Measurements from ENCODE around the gene ADIPOQ. TPM values are rescaled to one million over a fixed set of nuclear protein-coding genes. Genes with fewer than 3 reads are reported as not detected.
"Not testable (repeated sequence)": the region's sequence is repeated elsewhere in the genome, so short reads cannot be mapped to it uniquely, and the experiment has no call there.

ADIPOQ gene
- not detected for total RNA-seq

GRCh38 chr3:186842426-186843038 is at the start of gene ADIPOQ:
TSS of gene ADIPOQ (plus strand) at chr3:186842710. CDS start at chr3:186853059, 10,349 bp downstream.
- peaks cover 14% of the 10 kb centered on the region for H3K27me3 Mint-ChIP-seq
- no peak within 1 kb of the TSS for H3K4me3 Mint-ChIP-seq
- POLR2A ChIA-PET: no interaction called here
- no peaks in the 10 kb centered on the region for H3K36me3 Mint-ChIP-seq (ENCODE audit: low read depth)
- no peak within 1 kb of the TSS for H3K27ac Mint-ChIP-seq
- no peak for DNase-seq
- H3K9me3 Mint-ChIP-seq: no peaks in the 10 kb centered on the region
- H3K4me1 Mint-ChIP-seq: peaks cover 2% of the 10 kb centered on the region
- CTCF ChIA-PET: interaction anchor here (0.5 to 1.2 kb wide), 3 partner anchors 14 to 259 kb away, joined by 3 read pairs; no protein-coding TSS in a partner anchor

- POLR2A ChIA-PET: interaction anchor here (1.1 kb wide), 1 partner anchor 11 kb away, joined by 5 read pairs; no protein-coding TSS in a partner anchor
- no peaks in the 10 kb centered on the region for H3K9me3 Mint-ChIP-seq
- H3K36me3 Mint-ChIP-seq (ENCODE audit: low read depth): peaks cover 68% of the 10 kb centered on the region
- no peak overlapping the region for H3K4me3 Mint-ChIP-seq
- no peaks in the 10 kb centered on the region for H3K27me3 Mint-ChIP-seq
- CTCF ChIA-PET: interaction anchor here (0.6 to 1.7 kb wide), 3 partner anchors 15 to 382 kb away, joined by 3 to 5 read pairs (median 3); partner anchors contain the start of gene EIF4A2
- DNase-seq: no peak
- H3K4me1 Mint-ChIP-seq: peaks cover 49% of the 10 kb centered on the region
- H3K27ac Mint-ChIP-seq: peak overlapping the region; percentile 17
Measured at GRCh38 chr3:186798239-186798874, 44.2 kb upstream of the ADIPOQ start.

GRCh38 chr3:186800285-186800684 is 42.2 kb upstream of the ADIPOQ start:
- H3K4me3 Mint-ChIP-seq: no peak overlapping the region
- no peaks in the 10 kb centered on the region for H3K9me3 Mint-ChIP-seq
- CTCF ChIA-PET: interaction anchor here (0.9 to 1.9 kb wide), 2 partner anchors 16 to 186 kb away, joined by 3 to 7 read pairs; partner anchors contain the start of gene EIF4A2
- POLR2A ChIA-PET: interaction anchor here (0.7 to 1.0 kb wide), 3 partner anchors 10 to 105 kb away, joined by 4 to 11 read pairs (median 4); partner anchors contain the start of gene EIF4A2
- peaks cover 61% of the 10 kb centered on the region for H3K4me1 Mint-ChIP-seq
- peak overlapping the region; percentile 74 for H3K27ac Mint-ChIP-seq
- H3K27me3 Mint-ChIP-seq: no peaks in the 10 kb centered on the region
- peaks cover 59% of the 10 kb centered on the region for H3K36me3 Mint-ChIP-seq (ENCODE audit: low read depth)
- DNase-seq: no peak

- no peak for DNase-seq
- no peak overlapping the region for H3K4me3 Mint-ChIP-seq
- ChIA-PET CTCF (interaction anchor here (0.9 to 1.4 kb wide), 3 partner anchors 15 to 188 kb away, joined by 3 to 8 read pairs (median 3); no protein-coding TSS in a partner anchor), POLR2A (interaction anchor here (1.2 kb wide), 1 partner anchor 19 kb away, joined by 3 read pairs; no protein-coding TSS in a partner anchor)
- no peaks in the 10 kb centered on the region for H3K9me3 Mint-ChIP-seq
- no peak overlapping the region for H3K27ac Mint-ChIP-seq
- peaks cover 69% of the 10 kb centered on the region for H3K4me1 Mint-ChIP-seq
- H3K36me3 Mint-ChIP-seq (ENCODE audit: low read depth): peaks cover 47% of the 10 kb centered on the region
- H3K27me3 Mint-ChIP-seq: no peaks in the 10 kb centered on the region
Measured at GRCh38 chr3:186802701-186803100, 39.8 kb upstream of the ADIPOQ start.

- H3K4me3 Mint-ChIP-seq, H3K9me3 Mint-ChIP-seq, H3K27me3 Mint-ChIP-seq, H3K27ac Mint-ChIP-seq, CTCF ChIA-PET, DNase-seq: not testable (repeated sequence)
- POLR2A ChIA-PET: interaction anchor here (1.2 kb wide), 1 partner anchor 19 kb away, joined by 3 read pairs; no protein-coding TSS in a partner anchor
- peaks cover 64% of the 10 kb centered on the region for H3K4me1 Mint-ChIP-seq
- H3K36me3 Mint-ChIP-seq (ENCODE audit: low read depth): peaks cover 40% of the 10 kb centered on the region
Measured at GRCh38 chr3:186803447-186803846, 39.1 kb upstream of the ADIPOQ start.

GRCh38 chr3:186806089-186807055 is 36.1 kb upstream of the ADIPOQ start, which contains the start of gene RFC4:
TSS of gene RFC4 (minus strand) at chr3:186806482. CDS start at chr3:186804713, 1,769 bp downstream.
- Mint-ChIP-seq H3K9me3 (no peaks in the 10 kb centered on the region), H3K4me3 (peak within 1 kb of the TSS; percentile 95), H3K4me1 (peaks cover 42% of the 10 kb centered on the region), H3K27ac (peak within 1 kb of the TSS; percentile 98), H3K27me3 (no peaks in the 10 kb centered on the region), H3K36me3 (ENCODE audit: low read depth) (peaks cover 16% of the 10 kb centered on the region)
- peak; percentile 87 for DNase-seq
- POLR2A ChIA-PET: interaction anchor here (0.9 to 1.3 kb wide), 2 partner anchors 16 to 23 kb away, joined by 3 to 6 read pairs; no protein-coding TSS in a partner anchor
- CTCF ChIA-PET: interaction anchor here (1.1 to 1.6 kb wide), 3 partner anchors 14 to 192 kb away, joined by 3 to 6 read pairs (median 4); no protein-coding TSS in a partner anchor

- POLR2A ChIA-PET: interaction anchor here (1.3 kb wide), 1 partner anchor 24 kb away, joined by 6 read pairs; no protein-coding TSS in a partner anchor
- H3K27me3 Mint-ChIP-seq: no peaks in the 10 kb centered on the region
- no peak for DNase-seq
Measured at GRCh38 chr3:186807231-186807630, 35.3 kb upstream of the ADIPOQ start.

GRCh38 chr3:186810336-186810996 is 32.0 kb upstream of the ADIPOQ start:
- no peaks in the 10 kb centered on the region for H3K36me3 Mint-ChIP-seq (ENCODE audit: low read depth)
- ChIA-PET CTCF (interaction anchor here (0.6 to 1.0 kb wide), 3 partner anchors 11 to 204 kb away, joined by 3 to 4 read pairs (median 4); no protein-coding TSS in a partner anchor), POLR2A (no interaction called here)
- H3K27ac Mint-ChIP-seq: no peak overlapping the region
- no peak for DNase-seq
- peaks cover 2% of the 10 kb centered on the region for H3K27me3 Mint-ChIP-seq
- H3K4me1 Mint-ChIP-seq: peaks cover 20% of the 10 kb centered on the region
- no peaks in the 10 kb centered on the region for H3K9me3 Mint-ChIP-seq
- H3K4me3 Mint-ChIP-seq: no peak overlapping the region

More at GRCh38 chr3:186807231-186807630, 35.3 kb upstream of the ADIPOQ start:
- Mint-ChIP-seq H3K9me3 (no peaks in the 10 kb centered on the region), H3K27ac (peak overlapping the region; percentile 98), H3K36me3 (ENCODE audit: low read depth) (peaks cover 16% of the 10 kb centered on the region), H3K4me1 (peaks cover 41% of the 10 kb centered on the region), H3K4me3 (peak overlapping the region; percentile 95)
- CTCF ChIA-PET: interaction anchor here (2.4 kb wide), 1 partner anchor 14 kb away, joined by 11 read pairs; no protein-coding TSS in a partner anchor

GRCh38 chr3:186811313-186811712 is 31.2 kb upstream of the ADIPOQ start:
- H3K9me3 Mint-ChIP-seq; POLR2A ChIA-PET; CTCF ChIA-PET; DNase-seq; H3K4me3 Mint-ChIP-seq; H3K27me3 Mint-ChIP-seq; H3K36me3 Mint-ChIP-seq (ENCODE audit: low read depth); H3K27ac Mint-ChIP-seq: not testable (repeated sequence)
- peaks cover 17% of the 10 kb centered on the region for H3K4me1 Mint-ChIP-seq

- H3K27ac Mint-ChIP-seq: no peak overlapping the region
- CTCF ChIA-PET: interaction anchor here (0.6 to 2.2 kb wide), 3 partner anchors 7 to 414 kb away, joined by 3 to 7 read pairs (median 5); no protein-coding TSS in a partner anchor
- DNase-seq: no peak
- H3K36me3 Mint-ChIP-seq (ENCODE audit: low read depth): no peaks in the 10 kb centered on the region
- POLR2A ChIA-PET: interaction anchor here (0.6 kb wide), 1 partner anchor 21 kb away, joined by 3 read pairs; no protein-coding TSS in a partner anchor
- peaks cover 5% of the 10 kb centered on the region for H3K4me1 Mint-ChIP-seq
- no peaks in the 10 kb centered on the region for H3K9me3 Mint-ChIP-seq
- H3K4me3 Mint-ChIP-seq: no peak overlapping the region
- H3K27me3 Mint-ChIP-seq: peaks cover 2% of the 10 kb centered on the region
Measured at GRCh38 chr3:186814100-186814499, 28.4 kb upstream of the ADIPOQ start.

- H3K9me3 Mint-ChIP-seq: no peaks in the 10 kb centered on the region
- POLR2A ChIA-PET: no interaction called here
- no peak overlapping the region for H3K27ac Mint-ChIP-seq
- CTCF ChIA-PET: interaction anchor here (0.6 kb wide), 1 partner anchor 9 kb away, joined by 3 read pairs; no protein-coding TSS in a partner anchor
- H3K27me3 Mint-ChIP-seq: peaks cover 2% of the 10 kb centered on the region
- no peaks in the 10 kb centered on the region for H3K36me3 Mint-ChIP-seq (ENCODE audit: low read depth)
- no peak for DNase-seq
- peaks cover 4% of the 10 kb centered on the region for H3K4me1 Mint-ChIP-seq
- no peak overlapping the region for H3K4me3 Mint-ChIP-seq
Measured at GRCh38 chr3:186815435-186815834, 27.1 kb upstream of the ADIPOQ start.

All from activated CD4-positive, alpha-beta T cell treated with anti-CD3 and anti-CD28 coated beads, Interleukin-2, amount 10 ng/mL, durations not matched to agents 7 days and 5 days (primary cell).